Activated naive CD8-positive, alpha-beta T cell treated with anti-CD3 and anti-CD28 coated beads for 36 hours (primary cell): ENCODE data around the gene MAGOH. TPM values are rescaled to one million over a fixed set of nuclear protein-coding genes. Genes with fewer than 3 reads are reported as not detected.
"Not testable (repeated sequence)": the region's sequence is repeated elsewhere in the genome, so short reads cannot be mapped to it uniquely, and the experiment has no call there.

Source experiments
- DNase-seq: peaks from one replicate; pipeline ENCODE4 v3.0.0; 2021
- H3K27ac Mint-ChIP-seq: one replicate; pipeline ENCODE4 v1.8.0; 2022; ENCODE audit warnings: mild to moderate bottlenecking, moderate library complexity, mixed read lengths
- H3K27me3 Mint-ChIP-seq: one replicate; pipeline ENCODE4 v1.8.0; 2022; ENCODE audit warnings: mild to moderate bottlenecking, mixed read lengths
- H3K36me3 Mint-ChIP-seq: one replicate; pipeline ENCODE4 v1.8.0; 2021; ENCODE audit warnings: mild to moderate bottlenecking, mixed read lengths
- H3K4me1 Mint-ChIP-seq: one replicate; pipeline ENCODE4 v1.8.0; 2021; ENCODE audit warnings: mixed read lengths
- H3K4me3 Mint-ChIP-seq: one replicate; pipeline ENCODE4 v1.8.0; 2022; ENCODE audit warnings: mild to moderate bottlenecking, moderate library complexity, mixed read lengths
- H3K9me3 Mint-ChIP-seq: one replicate; pipeline ENCODE4 v1.8.0; 2022; ENCODE audit warnings: mixed read lengths
- total RNA-seq, 2 experiments: library from RNA; stranded (reverse); gene quantifications; one replicate each; pipeline ENCODE4 v1.2.3, GENCODE V29; 2021

Gene MAGOH
- total RNA-seq, 2 experiments from 2014 or later = 114 to 118 TPM

GRCh38 chr1:53218201-53218600 is 20.1 kb downstream of the MAGOH start:
- Mint-ChIP-seq H3K27me3 (no peaks in the 10 kb centered on the region), H3K4me3 (no peak overlapping the region)

GRCh38 chr1:53214376-53214940 is 23.9 kb downstream of the MAGOH start:
- Mint-ChIP-seq H3K36me3 (peaks cover 17% of the 10 kb centered on the region), H3K27ac (no peak overlapping the region), H3K4me3 (no peak overlapping the region), H3K9me3 (no peaks in the 10 kb centered on the region), H3K27me3 (no peaks in the 10 kb centered on the region), H3K4me1 (peaks cover 12% of the 10 kb centered on the region)
- no peak for DNase-seq

More at GRCh38 chr1:53218201-53218600, 20.1 kb downstream of the MAGOH start:
- Mint-ChIP-seq H3K4me1 (peaks cover 23% of the 10 kb centered on the region), H3K9me3 (no peaks in the 10 kb centered on the region), H3K36me3 (peaks cover 7% of the 10 kb centered on the region), H3K27ac (no peak overlapping the region)
- DNase-seq = no peak

- Mint-ChIP-seq H3K27me3 (no peaks in the 10 kb centered on the region), H3K27ac (no peak overlapping the region), H3K4me1 (peaks cover 2% of the 10 kb centered on the region), H3K9me3 (peaks cover 9% of the 10 kb centered on the region), H3K4me3 (no peak overlapping the region), H3K36me3 (peaks cover 31% of the 10 kb centered on the region)
- DNase-seq = no peak
Measured at GRCh38 chr1:53210954-53211353, 27.4 kb downstream of the MAGOH start.

GRCh38 chr1:53210352-53210751 is 28.0 kb downstream of the MAGOH start:
- peaks cover 37% of the 10 kb centered on the region for H3K36me3 Mint-ChIP-seq
- no peak overlapping the region for H3K27ac Mint-ChIP-seq
- DNase-seq = no peak
- no peaks in the 10 kb centered on the region for H3K27me3 Mint-ChIP-seq
- H3K9me3 Mint-ChIP-seq = peaks cover 10% of the 10 kb centered on the region
- peaks cover 1% of the 10 kb centered on the region for H3K4me1 Mint-ChIP-seq
- no peak overlapping the region for H3K4me3 Mint-ChIP-seq

- Mint-ChIP-seq H3K4me1 (no peaks in the 10 kb centered on the region), H3K27ac (no peak overlapping the region), H3K27me3 (no peaks in the 10 kb centered on the region), H3K4me3 (no peak overlapping the region), H3K9me3 (peaks cover 15% of the 10 kb centered on the region), H3K36me3 (peaks cover 57% of the 10 kb centered on the region)
- no peak for DNase-seq
Measured at GRCh38 chr1:53207726-53208125, 30.6 kb downstream of the MAGOH start.

GRCh38 chr1:53206735-53207379 is 31.5 kb downstream of the MAGOH start:
- no peak for DNase-seq
- H3K4me1 Mint-ChIP-seq = no peaks in the 10 kb centered on the region
- peaks cover 59% of the 10 kb centered on the region for H3K36me3 Mint-ChIP-seq
- no peaks in the 10 kb centered on the region for H3K27me3 Mint-ChIP-seq
- peaks cover 15% of the 10 kb centered on the region for H3K9me3 Mint-ChIP-seq
- H3K27ac Mint-ChIP-seq = no peak overlapping the region
- H3K4me3 Mint-ChIP-seq = no peak overlapping the region

GRCh38 chr1:53206083-53206685 is 32.1 kb downstream of the MAGOH start:
- H3K27ac Mint-ChIP-seq, H3K27me3 Mint-ChIP-seq, H3K4me1 Mint-ChIP-seq, H3K4me3 Mint-ChIP-seq, DNase-seq: not testable (repeated sequence)
- Mint-ChIP-seq H3K36me3 (peaks cover 59% of the 10 kb centered on the region), H3K9me3 (peaks cover 15% of the 10 kb centered on the region)

GRCh38 chr1:53205496-53205895 is 32.8 kb downstream of the MAGOH start:
- H3K9me3 Mint-ChIP-seq = peaks cover 15% of the 10 kb centered on the region

GRCh38 chr1:53203466-53203865 is 34.9 kb downstream of the MAGOH start:
- Mint-ChIP-seq H3K9me3 (peaks cover 15% of the 10 kb centered on the region), H3K27ac (no peak overlapping the region), H3K4me1 (peaks cover 2% of the 10 kb centered on the region), H3K27me3 (no peaks in the 10 kb centered on the region), H3K4me3 (no peak overlapping the region), H3K36me3 (peaks cover 54% of the 10 kb centered on the region)
- DNase-seq = no peak

More at GRCh38 chr1:53205496-53205895, 32.8 kb downstream of the MAGOH start:
- H3K4me3 Mint-ChIP-seq, H3K27ac Mint-ChIP-seq, H3K27me3 Mint-ChIP-seq, H3K4me1 Mint-ChIP-seq, DNase-seq: not testable (repeated sequence)
- H3K36me3 Mint-ChIP-seq = peaks cover 59% of the 10 kb centered on the region

GRCh38 chr1:53198241-53198651 is 40.1 kb downstream of the MAGOH start:
- no peak for DNase-seq
- peak overlapping the region; percentile 90 for H3K4me3 Mint-ChIP-seq
- H3K9me3 Mint-ChIP-seq = no peaks in the 10 kb centered on the region
- peaks cover 20% of the 10 kb centered on the region for H3K4me1 Mint-ChIP-seq
- H3K27ac Mint-ChIP-seq = peak overlapping the region; percentile 93
- no peaks in the 10 kb centered on the region for H3K27me3 Mint-ChIP-seq
- H3K36me3 Mint-ChIP-seq = peaks cover 24% of the 10 kb centered on the region

- Mint-ChIP-seq H3K9me3 (no peaks in the 10 kb centered on the region), H3K4me1 (peaks cover 20% of the 10 kb centered on the region), H3K36me3 (peaks cover 18% of the 10 kb centered on the region), H3K27ac (peak overlapping the region; percentile 93), H3K4me3 (peak overlapping the region; percentile 90), H3K27me3 (no peaks in the 10 kb centered on the region)
- DNase-seq = no peak
Measured at GRCh38 chr1:53197291-53198200, 40.8 kb downstream of the MAGOH start.

GRCh38 chr1:53196485-53197290 is 41.6 kb downstream of the MAGOH start, which contains the start of gene CPT2:
Gene CPT2, plus strand, starts transcription at chr1:53196824. Its CDS starts 120 bp downstream, at chr1:53196944.
- peaks cover 20% of the 10 kb centered on the region for H3K4me1 Mint-ChIP-seq
- H3K4me3 Mint-ChIP-seq = peak within 1 kb of the TSS; percentile 90
- H3K9me3 Mint-ChIP-seq = no peaks in the 10 kb centered on the region
- H3K27ac Mint-ChIP-seq = peak within 1 kb of the TSS; percentile 93
- no peaks in the 10 kb centered on the region for H3K27me3 Mint-ChIP-seq
- DNase-seq = peak; percentile 95
- H3K36me3 Mint-ChIP-seq = peaks cover 13% of the 10 kb centered on the region

GRCh38 chr1:53196017-53196484 is 42.3 kb downstream of the MAGOH start:
- Mint-ChIP-seq H3K4me1 (peaks cover 20% of the 10 kb centered on the region), H3K9me3 (no peaks in the 10 kb centered on the region), H3K4me3 (peak overlapping the region; percentile 79), H3K27me3 (no peaks in the 10 kb centered on the region), H3K27ac (peak overlapping the region; percentile 92), H3K36me3 (peaks cover 13% of the 10 kb centered on the region)
- no peak for DNase-seq
